ENCODE results near the gene FBXW4.

Gene FBXW4

DNA sequence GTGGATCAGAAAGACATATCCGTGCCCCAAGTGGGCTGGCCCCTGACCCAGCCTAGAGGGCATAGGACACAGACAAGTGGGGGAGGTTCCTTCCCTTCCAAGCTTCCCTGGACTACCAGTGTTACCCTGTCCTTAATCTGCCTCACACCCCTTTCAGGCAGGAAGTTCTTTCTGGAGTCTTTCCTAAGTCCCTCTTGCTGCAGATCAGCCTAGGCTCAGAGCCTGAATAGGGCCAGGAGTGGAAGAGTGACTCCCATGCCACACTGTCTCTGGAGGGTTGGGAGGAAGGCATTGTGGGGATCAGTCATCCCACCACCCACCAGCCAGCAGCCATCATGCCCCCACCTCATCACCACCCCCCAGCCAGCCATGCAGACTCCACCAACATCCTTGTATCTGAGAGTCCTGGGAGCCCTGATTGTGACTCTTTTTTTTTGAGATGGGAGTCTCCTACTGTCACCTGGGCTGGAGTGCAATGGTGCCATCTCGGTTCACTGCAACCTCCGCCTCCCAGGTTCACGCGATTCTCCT is 129.5 kb downstream of the FBXW4 start:
- FAIRE-seq, result no peak

DNA sequence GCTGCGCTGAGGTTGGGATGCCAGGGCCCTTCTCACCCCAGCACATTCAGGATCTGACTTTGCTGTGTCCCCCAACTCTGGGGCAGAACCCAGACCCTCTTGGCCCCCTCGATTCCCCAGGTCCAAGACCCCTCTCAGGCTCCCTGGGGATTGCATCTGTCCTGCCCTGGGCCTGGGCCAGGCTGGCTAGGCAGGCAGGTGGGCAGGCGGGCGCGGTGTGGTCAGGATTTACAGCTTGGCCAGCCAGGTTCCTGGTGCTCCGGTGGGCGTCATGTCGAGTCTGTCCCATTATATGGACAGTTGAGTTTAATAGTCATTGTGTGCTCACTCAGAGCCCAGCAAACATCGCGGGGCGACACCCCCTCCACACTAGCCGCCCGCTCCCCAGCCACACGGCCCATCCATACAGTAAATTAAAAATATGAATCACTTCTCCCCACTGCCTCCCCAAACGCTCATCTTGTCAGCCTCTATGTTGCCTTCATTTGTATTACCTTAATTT is 130.4 kb downstream of the FBXW4 start:
- FAIRE-seq, result no peak

DNA sequence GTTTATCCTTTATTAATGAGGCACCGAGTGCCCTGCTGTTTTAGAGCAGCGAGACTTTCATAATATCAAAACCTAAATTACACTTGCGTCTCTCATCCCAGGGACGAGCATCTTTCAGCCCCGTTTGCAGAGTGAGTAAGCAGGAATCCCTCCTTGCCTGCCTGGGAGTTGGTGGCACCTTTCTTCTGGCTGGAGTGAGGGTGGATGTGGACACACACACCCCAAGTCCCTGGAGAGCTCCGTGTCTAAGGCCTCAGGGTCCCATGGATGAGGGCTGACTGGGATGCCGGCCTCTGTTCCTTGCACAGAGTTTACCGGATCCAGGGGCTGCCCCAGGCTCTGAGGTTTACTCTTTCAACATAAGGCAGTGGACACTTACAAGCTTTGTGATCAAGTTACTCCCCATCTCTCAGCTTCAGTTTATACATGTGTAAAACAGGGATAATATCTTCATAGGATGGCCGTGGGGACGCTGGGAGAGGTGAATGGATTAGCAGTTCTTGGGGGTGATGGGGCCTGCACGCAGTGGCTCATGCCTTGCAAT is 131.4 kb downstream of the FBXW4 start:
- FAIRE-seq, result no peak

DNA sequence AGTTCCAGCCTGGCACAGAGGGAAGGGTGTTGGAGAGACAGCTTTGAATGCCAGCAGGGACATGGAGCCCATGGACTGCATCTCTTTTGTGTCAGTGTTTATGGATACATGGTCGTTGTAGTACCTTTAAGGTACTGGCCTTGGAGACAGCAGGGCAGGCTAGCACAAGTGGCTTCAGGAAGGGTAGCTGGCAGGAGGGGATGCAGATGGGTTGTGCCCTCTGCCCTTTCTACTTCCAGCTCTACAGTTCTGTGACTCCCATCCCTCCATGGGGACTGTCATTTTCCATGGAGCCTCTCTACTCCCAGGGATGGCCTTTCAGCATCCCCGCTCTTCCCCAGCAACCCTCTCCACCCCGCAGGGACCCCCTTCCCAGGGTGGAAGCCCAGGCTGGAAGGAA is 132.0 kb downstream of the FBXW4 start:
- no peak for FAIRE-seq

DNA sequence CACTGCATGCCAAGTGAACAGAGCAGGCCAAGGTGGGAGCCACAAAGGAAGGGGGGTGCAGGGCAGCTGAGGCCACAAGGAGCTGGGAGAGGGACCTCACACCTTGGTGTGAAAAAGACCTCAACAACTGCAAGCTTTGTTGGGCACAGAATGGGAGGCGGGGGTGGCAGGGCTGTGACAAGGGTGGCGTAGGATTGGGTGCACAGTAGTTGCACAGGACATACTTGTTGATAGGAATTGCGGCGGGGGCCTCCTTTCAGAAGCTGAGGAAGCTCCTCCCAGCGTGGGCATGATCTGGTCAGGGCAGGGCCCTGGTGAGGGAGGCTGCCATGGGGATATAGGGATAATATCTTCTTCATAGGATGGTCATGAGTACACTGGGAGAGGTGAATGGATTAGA is 132.7 kb downstream of the FBXW4 start:
- no peak for FAIRE-seq

DNA sequence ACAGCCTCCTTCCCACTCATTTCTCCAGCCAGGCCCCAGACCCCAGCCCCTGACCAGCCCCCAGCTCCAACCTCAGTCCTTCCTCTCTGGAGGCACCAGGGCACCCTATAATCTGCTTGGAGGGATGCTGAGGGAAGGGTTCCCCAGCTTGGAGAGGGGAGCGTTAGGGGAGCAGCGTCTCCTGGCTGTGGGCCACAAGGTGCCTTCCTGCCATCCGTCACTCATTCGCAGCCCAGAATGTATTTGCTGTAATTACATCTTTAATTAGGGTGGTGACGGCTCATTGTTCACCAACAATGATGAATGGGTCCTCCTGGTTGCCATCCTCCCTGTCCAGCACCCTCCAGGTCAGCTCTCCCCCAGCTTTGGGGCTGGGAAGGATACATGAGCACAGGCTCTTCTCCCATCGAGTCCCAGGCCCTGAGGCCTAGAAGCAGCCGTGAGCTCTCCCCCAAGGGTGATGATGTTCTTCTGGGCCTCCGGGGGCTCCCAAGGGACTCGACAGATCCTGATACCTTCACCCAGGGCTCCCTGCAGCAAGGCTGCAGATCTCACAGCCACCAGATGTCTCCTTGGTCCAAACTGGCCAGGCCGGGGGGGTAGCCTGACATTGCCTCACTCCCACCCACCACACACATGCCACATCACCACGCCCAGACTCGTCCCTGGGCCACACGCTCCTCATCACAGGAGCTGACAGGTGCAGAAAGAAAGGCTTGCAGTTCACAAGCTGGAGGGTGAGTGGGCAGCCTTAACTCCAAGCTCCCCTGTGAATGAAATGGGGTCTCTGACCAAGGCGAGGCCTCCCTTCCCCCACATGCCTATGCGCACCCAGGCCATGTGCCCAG is 133.7 kb downstream of the FBXW4 start:
- no peak for FAIRE-seq

Data from endometrium (tissue), 2 donors.